ENCODE data around the gene ASMT. TPM values are rescaled to one million over a fixed set of nuclear protein-coding genes. Genes with fewer than 3 reads are reported as not detected.
"Not testable (repeated sequence)": the region's sequence is repeated elsewhere in the genome, so short reads cannot be mapped to it uniquely, and the experiment has no call there.

Gene ASMT, protein sequence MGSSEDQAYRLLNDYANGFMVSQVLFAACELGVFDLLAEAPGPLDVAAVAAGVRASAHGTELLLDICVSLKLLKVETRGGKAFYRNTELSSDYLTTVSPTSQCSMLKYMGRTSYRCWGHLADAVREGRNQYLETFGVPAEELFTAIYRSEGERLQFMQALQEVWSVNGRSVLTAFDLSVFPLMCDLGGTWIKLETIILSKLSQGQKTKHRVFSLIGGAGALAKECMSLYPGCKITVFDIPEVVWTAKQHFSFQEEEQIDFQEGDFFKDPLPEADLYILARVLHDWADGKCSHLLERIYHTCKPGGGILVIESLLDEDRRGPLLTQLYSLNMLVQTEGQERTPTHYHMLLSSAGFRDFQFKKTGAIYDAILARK
- not detected for total RNA-seq

DNA sequence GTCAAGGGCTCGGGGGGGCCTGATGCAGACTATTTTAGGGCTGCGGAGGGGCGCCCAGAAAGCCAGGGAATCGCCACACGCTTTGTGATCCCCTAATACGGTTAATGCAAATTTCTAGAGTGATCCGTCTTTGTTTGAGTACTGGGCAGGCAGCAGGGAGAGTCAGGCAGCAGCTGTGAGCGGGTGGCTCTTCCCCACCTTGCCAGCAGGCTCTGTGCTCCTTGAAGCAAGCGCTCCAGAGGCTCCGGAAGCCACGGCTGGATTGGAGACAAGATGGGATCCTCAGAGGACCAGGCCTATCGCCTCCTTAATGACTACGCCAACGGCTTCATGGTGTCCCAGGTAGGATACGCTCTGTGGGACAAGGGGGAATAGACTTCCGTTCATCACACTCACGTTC, at the start of gene ASMT:
TSS of gene ASMT (plus strand) at position 133 of the 400 bp plus-strand sequence. CDS start at position 274, 141 bp downstream.
- intact Hi-C loops (cut with DNase I; ENCODE audit: low total_unique reads) (no loop called here), in situ Hi-C loops (cut with MboI; ENCODE audit: low pct_ligation_motif_present in 1 of 4, low pct_unique_long_range_greater_than_20kb in 1 of 4, low sequenced_read_pairs in 3 of 4) (no loop called here)
- no peak within 1 kb of the TSS for H3K27ac ChIP-seq
- H3K4me1 ChIP-seq = no peaks in the 10 kb centered on the region
- no peaks in the 10 kb centered on the region for H3K27me3 ChIP-seq
- no peaks in the 10 kb centered on the region for H3K9me3 ChIP-seq
- 80% methylated on average over 17 of the region's 17 CpGs; no CpG with 5 or more reads in 1 of the 2 donors for WGBS, 2 donors (ENCODE audit: low coverage in 1 of 2)
- TF ChIP-seq POLR2AphosphoS5 (IDR thresholded peaks at IDR 0.05) (no peak), EP300 (IDR thresholded peaks at IDR 0.05; ENCODE audit: low read depth) (no peak), POLR2A (IDR thresholded peaks at IDR 0.05) (no peak)
- TF ChIP-seq, protein P1, sequence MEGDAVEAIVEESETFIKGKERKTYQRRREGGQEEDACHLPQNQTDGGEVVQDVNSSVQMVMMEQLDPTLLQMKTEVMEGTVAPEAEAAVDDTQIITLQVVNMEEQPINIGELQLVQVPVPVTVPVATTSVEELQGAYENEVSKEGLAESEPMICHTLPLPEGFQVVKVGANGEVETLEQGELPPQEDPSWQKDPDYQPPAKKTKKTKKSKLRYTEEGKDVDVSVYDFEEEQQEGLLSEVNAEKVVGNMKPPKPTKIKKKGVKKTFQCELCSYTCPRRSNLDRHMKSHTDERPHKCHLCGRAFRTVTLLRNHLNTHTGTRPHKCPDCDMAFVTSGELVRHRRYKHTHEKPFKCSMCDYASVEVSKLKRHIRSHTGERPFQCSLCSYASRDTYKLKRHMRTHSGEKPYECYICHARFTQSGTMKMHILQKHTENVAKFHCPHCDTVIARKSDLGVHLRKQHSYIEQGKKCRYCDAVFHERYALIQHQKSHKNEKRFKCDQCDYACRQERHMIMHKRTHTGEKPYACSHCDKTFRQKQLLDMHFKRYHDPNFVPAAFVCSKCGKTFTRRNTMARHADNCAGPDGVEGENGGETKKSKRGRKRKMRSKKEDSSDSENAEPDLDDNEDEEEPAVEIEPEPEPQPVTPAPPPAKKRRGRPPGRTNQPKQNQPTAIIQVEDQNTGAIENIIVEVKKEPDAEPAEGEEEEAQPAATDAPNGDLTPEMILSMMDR (IDR thresholded peaks at IDR 0.05) = no peak
- no peak within 1 kb of the TSS for H3K4me3 ChIP-seq
- H3K36me3 ChIP-seq = no peaks in the 10 kb centered on the region
- DNase-seq = no peak

DNA sequence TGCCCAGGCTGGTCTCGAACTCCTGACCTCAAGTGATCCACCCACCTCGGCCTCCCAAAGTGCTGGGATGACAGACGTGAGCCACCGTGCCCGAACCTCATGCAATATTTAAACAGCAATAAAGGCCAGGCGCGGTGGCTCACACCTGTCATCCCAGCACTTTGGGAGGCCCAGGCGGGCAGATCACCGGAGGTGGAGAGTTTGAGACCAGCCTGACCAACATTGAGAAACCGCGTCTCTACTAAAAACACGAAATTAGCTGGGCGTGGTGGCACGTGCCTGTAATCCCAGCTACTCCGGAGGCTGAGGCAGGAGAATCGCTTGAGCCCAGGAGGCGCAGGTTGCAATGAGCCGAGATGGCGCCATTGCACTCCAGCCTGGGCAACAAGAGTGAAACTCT, 40.7 kb upstream of the ASMT start:
- H3K36me3 ChIP-seq; in situ Hi-C loops (cut with MboI; ENCODE audit: low pct_ligation_motif_present in 1 of 4, low pct_unique_long_range_greater_than_20kb in 1 of 4, low sequenced_read_pairs in 3 of 4); intact Hi-C loops (cut with DNase I; ENCODE audit: low total_unique reads); H3K4me3 ChIP-seq; H3K27ac ChIP-seq; DNase-seq; H3K27me3 ChIP-seq; H3K4me1 ChIP-seq; H3K9me3 ChIP-seq: not testable (repeated sequence)
- 85 to 92% methylated on average over 5 to 19 of the region's 19 CpGs for WGBS, 2 donors (ENCODE audit: low coverage in 1 of 2)

DNA sequence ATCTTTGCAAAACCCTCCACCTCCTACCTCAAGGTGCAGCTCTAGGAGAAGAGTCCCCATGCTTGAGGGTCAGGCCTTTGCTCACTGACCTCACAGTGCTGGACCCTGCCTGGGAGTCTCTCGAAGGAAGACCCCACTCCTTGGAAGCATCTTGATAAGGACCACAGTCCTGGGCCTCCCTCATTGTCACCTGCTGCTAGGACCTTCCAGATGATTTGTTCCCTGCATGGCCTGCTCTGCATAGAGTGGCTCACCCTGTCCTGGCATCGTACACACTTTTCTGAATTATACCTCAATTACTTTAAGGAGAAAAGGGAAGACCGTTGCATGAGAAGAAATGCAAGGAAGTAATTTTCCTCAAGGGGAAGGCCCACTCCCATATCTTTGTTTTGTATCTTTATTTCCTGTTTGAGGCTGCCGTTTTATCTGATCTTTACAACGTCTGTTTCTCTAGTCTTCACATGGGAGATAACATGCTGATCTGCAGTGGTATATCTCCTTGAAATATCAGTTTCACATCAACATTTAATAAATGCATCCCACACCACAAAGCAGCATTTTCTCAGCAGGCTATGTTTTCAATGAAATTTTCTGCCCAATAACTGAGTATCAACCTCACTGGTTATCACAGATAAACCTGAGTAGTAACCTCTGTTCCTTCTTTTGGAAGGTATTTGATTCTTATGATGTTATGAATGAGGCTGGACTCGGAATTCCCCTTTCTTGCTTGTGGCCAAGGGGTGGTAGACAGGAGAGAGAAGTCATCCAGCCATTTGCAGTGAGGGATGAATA, 38.5 kb upstream of the ASMT start:
- Histone ChIP-seq H3K27me3 (no peaks in the 10 kb centered on the region), H3K36me3 (no peaks in the 10 kb centered on the region), H3K27ac (no peak overlapping the region), H3K4me1 (no peaks in the 10 kb centered on the region), H3K4me3 (no peak overlapping the region), H3K9me3 (no peaks in the 10 kb centered on the region)
- WGBS, 2 donors (ENCODE audit: low coverage in 1 of 2) = 36 to 45% methylated on average over 5 to 6 of the region's 6 CpGs
- TF ChIP-seq, protein P1 (IDR thresholded peaks at IDR 0.05) = no peak
- no peak for TF ChIP-seq POLR2AphosphoS5 (IDR thresholded peaks at IDR 0.05)
- no peak for TF ChIP-seq POLR2A (IDR thresholded peaks at IDR 0.05)
- no peak for TF ChIP-seq EP300 (IDR thresholded peaks at IDR 0.05; ENCODE audit: low read depth)
- in situ Hi-C loops (cut with MboI; ENCODE audit: low pct_ligation_motif_present in 1 of 4, low pct_unique_long_range_greater_than_20kb in 1 of 4, low sequenced_read_pairs in 3 of 4) (loop anchor here in 2 of 4 donors (25.0 kb wide), 2 partner anchors 114 to 189 kb away; partner anchors contain the start of genes ASMTL (in 1 of the 2) and SLC25A6 (in 1 of the 2)), intact Hi-C loops (cut with DNase I; ENCODE audit: low total_unique reads) (loop anchor here (5.0 kb wide), 1 partner anchor 124 kb away; the partner anchor contains the start of gene ASMTL)
- no peak for DNase-seq

DNA sequence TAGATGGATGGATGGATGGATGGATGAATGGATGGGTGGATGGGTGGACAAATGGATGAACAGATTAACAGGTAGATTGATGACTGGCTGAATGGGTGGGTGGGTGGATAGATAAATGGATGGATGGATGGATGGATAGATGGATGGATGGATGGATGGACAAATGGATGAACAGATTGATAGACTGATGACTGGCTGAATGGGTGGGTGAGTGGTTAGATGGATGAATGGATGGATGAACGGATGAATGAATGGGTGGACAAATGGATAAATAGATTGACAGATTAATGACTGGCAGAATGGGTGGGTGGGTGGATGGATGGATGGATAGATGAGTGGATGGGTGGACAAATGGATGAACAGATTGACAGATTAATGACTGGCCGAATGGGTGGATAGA, 37.0 kb upstream of the ASMT start:
- H3K36me3 ChIP-seq = no peaks in the 10 kb centered on the region
- intact Hi-C loops (cut with DNase I; ENCODE audit: low total_unique reads) = loop anchor here (5.0 kb wide), 1 partner anchor 126 kb away; the partner anchor contains the start of gene ASMTL

More for the DNA sequence above, 37.0 kb upstream of the ASMT start:
- H3K4me1 ChIP-seq = no peaks in the 10 kb centered on the region
- H3K4me3 ChIP-seq = no peak overlapping the region
- in situ Hi-C loops (cut with MboI; ENCODE audit: low pct_ligation_motif_present in 1 of 4, low pct_unique_long_range_greater_than_20kb in 1 of 4, low sequenced_read_pairs in 3 of 4) = loop anchor here in 2 of 4 donors (25.0 kb wide), 2 partner anchors 116 to 191 kb away; partner anchors contain the start of genes ASMTL (in 1 of the 2) and SLC25A6 (in 1 of the 2)
- no peaks in the 10 kb centered on the region for H3K27me3 ChIP-seq
- WGBS, 2 donors (ENCODE audit: low coverage in 1 of 2) = 52 to 66% methylated on average over 2 of the region's 2 CpGs
- TF ChIP-seq, protein P1 (IDR thresholded peaks at IDR 0.05) = no peak
- TF ChIP-seq POLR2A (IDR thresholded peaks at IDR 0.05) = no peak
- no peak for TF ChIP-seq EP300 (IDR thresholded peaks at IDR 0.05; ENCODE audit: low read depth)
- TF ChIP-seq POLR2AphosphoS5 (IDR thresholded peaks at IDR 0.05) = no peak
- no peak for DNase-seq
- no peaks in the 10 kb centered on the region for H3K9me3 ChIP-seq
- no peak overlapping the region for H3K27ac ChIP-seq

All from transverse colon (tissue), 4 donors.